Natural killer cell (primary cell): ENCODE data around the gene PCED1B. TPM values are rescaled to one million over a fixed set of nuclear protein-coding genes. Genes with fewer than 3 reads are reported as not detected.

Experiments used
- ATAC-seq, 3 donors: fragments of 150-1000 bp in 2 of 3; fragments of 200-7000 bp in 1 of 3; cut with Tn5 transposase; 1 replicate in 1 of 3; 2 replicates in 2 of 3; pipeline ENCODE4 v1.10.0; 2021; ENCODE audit warnings: mild to moderate bottlenecking in 2 of 3, moderate library complexity in 2 of 3
- DNase-seq, 2 donors: peaks; one replicate each; pipeline versions ENCODE4 v3.0.0 to v3.0.0-alpha.2; 2013 to 2021; ENCODE audit warnings: mixed read lengths in 1 of 2
- H3K27ac ChIP-seq: one replicate; pipeline ENCODE4 v1.5.1; 2013; ENCODE audit warnings: mild to moderate bottlenecking, low read length
- H3K27me3 ChIP-seq: one replicate; pipeline ENCODE4 v1.6.1; 2013; ENCODE audit warnings: low read length; ENCODE audit not compliant: control insufficient read depth, insufficient read depth
- H3K36me3 ChIP-seq: one replicate; pipeline ENCODE4 v1.6.1; 2013; ENCODE audit warnings: low read length; ENCODE audit not compliant: control insufficient read depth, insufficient read depth
- H3K4me1 ChIP-seq: one replicate; pipeline ENCODE4 v1.6.1; 2013; ENCODE audit warnings: low read length; ENCODE audit not compliant: control insufficient read depth, insufficient read depth
- H3K4me3 ChIP-seq: one replicate; pipeline ENCODE4 v1.5.1; 2013; ENCODE audit warnings: low read length
- H3K9me3 ChIP-seq: one replicate; pipeline ENCODE4 v1.6.1; 2013; ENCODE audit warnings: low read length; ENCODE audit not compliant: control insufficient read depth, insufficient read depth
- H3K27ac Mint-ChIP-seq, 2 donors: one replicate each; pipeline ENCODE4 v1.8.0; 2022; ENCODE audit warnings: mild to moderate bottlenecking in 2 of 2, mixed read lengths in 2 of 2, moderate library complexity in 1 of 2
- H3K27me3 Mint-ChIP-seq, 2 donors: one replicate each; pipeline ENCODE4 v1.8.0; 2022; ENCODE audit warnings: low read depth in 2 of 2, mixed read lengths in 2 of 2
- H3K36me3 Mint-ChIP-seq: one replicate; pipeline ENCODE4 v1.8.0; 2022; ENCODE audit warnings: mixed read lengths
- H3K4me1 Mint-ChIP-seq, 2 donors: one replicate each; pipeline ENCODE4 v1.8.0; 2022; ENCODE audit warnings: mixed read lengths in 2 of 2
- H3K4me3 Mint-ChIP-seq: one replicate; pipeline ENCODE4 v1.8.0; 2022; ENCODE audit warnings: mild to moderate bottlenecking, moderate library complexity, mixed read lengths
- H3K9me3 Mint-ChIP-seq, 2 donors: one replicate each; pipeline ENCODE4 v1.8.0; 2022; ENCODE audit warnings: mixed read lengths in 2 of 2
- WGBS: methylation state at CpG from one replicate; pipeline ENCODE4 v1.1.7; 2013; ENCODE audit warnings: missing lambda C conversion rate; ENCODE audit not compliant: insufficient coverage; 5-methylcytosine and 5-hydroxymethylcytosine counted together
- intact Hi-C: fragments of 100-400 bp; cut with micrococcal nuclease; formaldehyde crosslinking; loops from one replicate; pipeline ENCODE4 v1.14.2; 2022
- total RNA-seq, 4 donors: library from RNA; stranded (reverse); fragments of 120-200 nt in 1 of 4; gene quantifications; one replicate each; pipeline versions ENCODE4 v1.2.3 to v1.2.4, GENCODE V29; 2013 to 2022
- TF ChIP-seq, protein P1 (sequence below): fragments of 200-600 bp; IDR thresholded peaks from one replicate; pipeline ENCODE4 v1.8.0; 2022; ENCODE audit warnings: antibody characterized with exemption

Gene PCED1B
- total RNA-seq, 3 donors from 2014 or later (not counting 1 experiment from before 2014, with no cell fraction given): 30.2 to 35.9 (median 33.3) TPM

DNA sequence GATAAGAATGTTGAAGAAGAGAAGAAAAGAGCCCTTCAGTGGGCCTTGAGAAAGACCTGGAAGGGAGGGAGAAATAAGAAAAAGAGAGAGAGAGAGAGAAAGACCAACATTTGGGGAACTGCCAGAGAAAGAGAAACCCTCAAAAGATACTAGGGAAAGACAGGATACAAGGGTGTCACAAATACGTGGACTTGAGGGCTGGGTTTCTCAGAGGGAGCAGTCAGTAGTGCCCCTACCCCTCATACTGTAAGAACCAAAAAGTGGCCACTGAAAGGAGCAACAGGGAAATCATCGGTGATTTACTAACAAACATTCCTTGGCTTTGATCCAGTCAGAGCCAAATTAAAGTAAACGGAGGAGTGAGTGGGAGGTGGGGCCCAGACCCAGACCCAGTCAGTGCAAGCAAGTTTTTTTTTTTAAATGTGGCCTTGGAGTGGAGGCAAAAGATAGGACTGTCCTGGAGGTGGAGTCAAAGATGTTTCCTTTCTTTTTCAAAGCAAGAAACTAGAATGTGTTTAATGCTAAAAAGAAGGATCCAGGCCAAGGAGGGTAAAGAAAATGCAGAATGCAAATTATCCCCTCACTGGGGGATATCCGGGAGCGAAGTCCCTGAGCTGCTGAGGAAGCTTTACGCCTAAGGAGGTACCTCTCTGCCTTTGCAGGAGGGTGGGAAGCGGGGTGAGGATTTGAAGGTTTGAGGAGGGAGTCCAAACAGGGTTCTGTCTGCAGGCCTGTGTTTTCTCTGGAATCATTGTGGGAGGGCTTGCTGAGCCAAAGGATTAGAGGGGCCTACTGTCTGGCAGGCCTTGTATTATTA, 143.8 kb downstream of the PCED1B start:
- no peaks in the 10 kb centered on the region for H3K9me3 Mint-ChIP-seq
- Histone ChIP-seq H3K27me3 (no peaks in the 10 kb centered on the region), H3K36me3 (peaks cover 21% of the 10 kb centered on the region), H3K27ac (peak overlapping the region; percentile 50), H3K9me3 (no peaks in the 10 kb centered on the region), H3K4me3 (no peak overlapping the region), H3K4me1 (peaks cover 45% of the 10 kb centered on the region)
- ATAC-seq: peak in 1 of 3 donors; percentile 32
- H3K27ac Mint-ChIP-seq: peak overlapping the region; percentile 84 to 92
- peak overlapping the region; percentile 65 for H3K4me3 Mint-ChIP-seq
- WGBS: 65% methylated on average over 7 of the region's 7 CpGs
- no peak for DNase-seq
- no peaks in the 10 kb centered on the region for H3K36me3 Mint-ChIP-seq
- intact Hi-C loops: no loop called here
- H3K27me3 Mint-ChIP-seq: no peaks in the 10 kb centered on the region
- TF ChIP-seq, protein P1, sequence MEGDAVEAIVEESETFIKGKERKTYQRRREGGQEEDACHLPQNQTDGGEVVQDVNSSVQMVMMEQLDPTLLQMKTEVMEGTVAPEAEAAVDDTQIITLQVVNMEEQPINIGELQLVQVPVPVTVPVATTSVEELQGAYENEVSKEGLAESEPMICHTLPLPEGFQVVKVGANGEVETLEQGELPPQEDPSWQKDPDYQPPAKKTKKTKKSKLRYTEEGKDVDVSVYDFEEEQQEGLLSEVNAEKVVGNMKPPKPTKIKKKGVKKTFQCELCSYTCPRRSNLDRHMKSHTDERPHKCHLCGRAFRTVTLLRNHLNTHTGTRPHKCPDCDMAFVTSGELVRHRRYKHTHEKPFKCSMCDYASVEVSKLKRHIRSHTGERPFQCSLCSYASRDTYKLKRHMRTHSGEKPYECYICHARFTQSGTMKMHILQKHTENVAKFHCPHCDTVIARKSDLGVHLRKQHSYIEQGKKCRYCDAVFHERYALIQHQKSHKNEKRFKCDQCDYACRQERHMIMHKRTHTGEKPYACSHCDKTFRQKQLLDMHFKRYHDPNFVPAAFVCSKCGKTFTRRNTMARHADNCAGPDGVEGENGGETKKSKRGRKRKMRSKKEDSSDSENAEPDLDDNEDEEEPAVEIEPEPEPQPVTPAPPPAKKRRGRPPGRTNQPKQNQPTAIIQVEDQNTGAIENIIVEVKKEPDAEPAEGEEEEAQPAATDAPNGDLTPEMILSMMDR: no peak
- H3K4me1 Mint-ChIP-seq: peaks cover 53 to 57% of the 10 kb centered on the region in 2 donors

DNA sequence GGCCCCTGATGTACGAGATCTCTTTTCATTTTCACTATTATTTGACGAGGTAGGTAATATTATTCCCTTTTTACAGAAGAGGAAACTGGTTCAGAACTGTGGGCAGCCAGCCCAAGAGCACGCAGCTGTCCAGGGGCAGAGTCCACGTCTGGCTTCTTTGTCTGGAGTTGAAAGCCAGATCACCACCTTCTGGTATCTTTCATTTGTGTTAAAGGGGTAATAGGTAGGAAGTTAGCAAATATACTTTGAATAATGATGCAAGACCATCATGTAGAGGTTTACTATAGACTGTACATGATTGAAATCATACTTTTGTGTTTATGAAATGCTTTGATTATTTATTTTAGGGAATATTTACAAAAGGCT, 144.4 kb downstream of the PCED1B start:
- Histone ChIP-seq H3K4me3 (no peak overlapping the region), H3K36me3 (peaks cover 20% of the 10 kb centered on the region), H3K4me1 (peaks cover 39% of the 10 kb centered on the region), H3K9me3 (no peaks in the 10 kb centered on the region), H3K27ac (peak overlapping the region; percentile 50), H3K27me3 (no peaks in the 10 kb centered on the region)
- 41% methylated on average over 3 of the region's 4 CpGs for WGBS
- intact Hi-C loops: no loop called here
- TF ChIP-seq, protein P1: no peak
- Mint-ChIP-seq H3K9me3 (no peaks in the 10 kb centered on the region), H3K27me3 (no peaks in the 10 kb centered on the region), H3K4me1 (peaks cover 52 to 55% of the 10 kb centered on the region in 2 donors), H3K27ac (peak overlapping the region; percentile 84 to 92), H3K36me3 (no peaks in the 10 kb centered on the region), H3K4me3 (peak overlapping the region; percentile 54)
- DNase-seq (no peak), ATAC-seq (no peak)

DNA sequence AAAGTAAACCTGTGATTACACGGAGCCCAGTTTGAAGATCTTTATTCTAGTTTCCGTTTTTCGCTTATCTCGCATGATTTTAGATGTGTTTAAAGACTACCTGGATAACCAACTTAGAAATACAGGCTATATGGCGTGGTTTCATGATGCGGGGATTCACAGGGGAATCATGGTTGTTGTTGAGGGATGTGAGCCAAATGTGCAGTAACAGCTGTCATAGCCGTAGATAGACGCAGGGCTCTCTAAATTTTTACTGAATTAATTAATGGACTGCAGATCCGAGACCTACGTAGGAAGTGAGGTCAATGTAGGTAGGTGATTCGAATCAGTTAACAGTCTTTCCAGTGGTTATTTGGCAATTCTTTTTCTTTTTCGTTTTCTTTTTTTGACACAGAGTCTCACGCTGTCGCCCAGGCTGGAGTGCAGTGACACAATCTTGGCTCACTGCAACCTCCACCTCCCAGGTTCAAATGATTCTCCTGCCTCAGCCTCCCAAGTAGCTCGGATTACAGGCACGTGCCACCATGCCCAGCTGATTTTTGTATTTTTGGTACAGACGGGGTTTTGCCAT, 145.2 kb downstream of the PCED1B start:
- H3K36me3 Mint-ChIP-seq: no peaks in the 10 kb centered on the region
- no peaks in the 10 kb centered on the region for H3K9me3 Mint-ChIP-seq
- Histone ChIP-seq H3K9me3 (no peaks in the 10 kb centered on the region), H3K27ac (no peak overlapping the region), H3K4me3 (no peak overlapping the region), H3K27me3 (no peaks in the 10 kb centered on the region), H3K36me3 (peaks cover 18% of the 10 kb centered on the region), H3K4me1 (peaks cover 45% of the 10 kb centered on the region)
- no peak for ATAC-seq
- H3K27me3 Mint-ChIP-seq: no peaks in the 10 kb centered on the region
- intact Hi-C loops: no loop called here
- no peak overlapping the region for H3K4me3 Mint-ChIP-seq
- no peak for DNase-seq
- TF ChIP-seq, protein P1: no peak
- peak overlapping the region; percentile 84 to 92 for H3K27ac Mint-ChIP-seq
- peaks cover 46 to 49% of the 10 kb centered on the region in 2 donors for H3K4me1 Mint-ChIP-seq
- WGBS: 93% methylated on average over 17 of the region's 17 CpGs
